ENCODE measurements around the gene MAP2K3. TPM values are rescaled to one million over a fixed set of nuclear protein-coding genes. Genes with fewer than 3 reads are reported as not detected.
A peak's percentile ranks its signal among the peaks of the same experiment; 100 is the strongest.

The MAP2K3 gene
- total RNA-seq, result 10 to 100 TPM in 8 of 9 donors, 1 to 10 TPM in 1; 6.4 to 64.8 (median 28.5) TPM
- polyA plus RNA-seq, result 10 to 100 TPM; 19.2 to 64.4 (median 37.4) TPM
- long read RNA-seq, donor 1, partial matches to known transcripts, result 0 of 4 reads
- long read RNA-seq, donor 1, other reads (novel, unspliced or antisense), result 0 of 4 reads
- long read RNA-seq, donor 2, partial matches to known transcripts, result 0 of 2 reads
- long read RNA-seq, donor 2, other reads (novel, unspliced or antisense), result 0 of 2 reads
- long read RNA-seq, donor 3, partial matches to known transcripts, result 0 of 5 reads
- long read RNA-seq, donor 3, other reads (novel, unspliced or antisense), result 0 of 5 reads
- long read RNA-seq, donor 4, transcript MAP2K3-202 (12 exons, 2,303 nt), result major isoform, 13 of 19 reads
- long read RNA-seq, donor 4, partial matches to known transcripts, result 0 of 19 reads
- long read RNA-seq, donor 4, other reads (novel, unspliced or antisense), result 6 of 19 reads
- long read RNA-seq, donor 5, transcript MAP2K3-204 (13 exons, 2,401 nt), result minor isoform, 11 of 173 reads
- long read RNA-seq, donor 5, transcript MAP2K3-202 (12 exons, 2,303 nt), result major isoform, 132 of 173 reads
- long read RNA-seq, donor 5, partial matches to known transcripts, result 4 of 173 reads
- long read RNA-seq, donor 5, other reads (novel, unspliced or antisense), result 25 of 173 reads
- long read RNA-seq, donor 6, transcript MAP2K3-202 (12 exons, 2,303 nt), result major isoform, 11 of 15 reads
- long read RNA-seq, donor 6, partial matches to known transcripts, result 0 of 15 reads
- long read RNA-seq, donor 6, other reads (novel, unspliced or antisense), result 3 of 15 reads
- long read RNA-seq, donor 7, partial matches to known transcripts, result 0 of 3 reads
- long read RNA-seq, donor 7, other reads (novel, unspliced or antisense), result 0 of 3 reads
- long read RNA-seq, donor 8, partial matches to known transcripts, result 0 of 6 reads
- long read RNA-seq, donor 8, other reads (novel, unspliced or antisense), result 0 of 6 reads
- long read RNA-seq, donor 9, partial matches to known transcripts, result 0 of 4 reads
- long read RNA-seq, donor 9, other reads (novel, unspliced or antisense), result 0 of 4 reads
- long read RNA-seq, donor 10, partial matches to known transcripts, result 0 of 1 reads
- long read RNA-seq, donor 10, other reads (novel, unspliced or antisense), result 0 of 1 reads

DNA sequence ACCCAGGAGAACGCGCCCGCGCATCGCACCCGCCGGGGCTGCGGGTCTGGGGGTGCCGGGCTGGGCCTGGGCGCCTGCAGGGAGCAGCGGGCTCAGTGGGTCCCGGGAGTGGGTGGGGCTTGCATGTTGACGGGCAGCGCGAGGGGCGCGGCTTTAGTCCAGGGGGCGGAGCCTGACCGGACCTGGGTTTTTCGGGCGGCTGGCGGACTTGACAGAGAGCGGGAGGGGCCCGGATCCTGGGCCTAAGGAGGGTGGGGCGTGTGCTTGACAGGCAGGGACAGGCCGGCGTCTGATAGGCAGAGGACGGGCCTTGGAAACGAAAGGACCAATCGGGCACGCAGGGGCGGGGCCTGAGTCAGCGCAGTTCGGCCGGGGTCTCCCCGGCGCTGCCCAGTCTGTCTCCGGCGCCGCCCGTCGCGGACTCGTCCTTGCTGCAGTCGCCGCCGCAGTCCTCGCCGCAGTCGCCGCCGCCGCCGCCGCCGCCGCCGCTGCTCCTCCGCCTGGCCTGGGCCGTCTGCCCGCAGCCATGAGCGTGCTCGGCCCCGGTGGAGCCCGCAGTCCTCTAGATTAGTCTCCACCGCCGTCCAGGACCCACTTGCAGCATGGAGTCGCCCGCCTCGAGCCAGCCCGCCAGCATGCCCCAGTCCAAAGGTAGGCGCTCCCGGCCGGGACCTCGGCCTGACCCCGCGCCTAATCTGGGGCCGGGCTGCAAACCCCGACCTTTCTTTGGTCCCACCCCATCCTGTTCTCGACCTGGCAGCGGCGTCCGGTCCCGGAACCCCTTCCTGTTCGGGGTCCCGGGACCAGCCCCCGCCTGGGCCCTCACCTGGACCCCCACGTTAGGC lies at the start of gene MAP2K3:
MAP2K3 (plus strand) TSS at position 393 of the 845 bp plus-strand sequence; CDS start at position 603, 210 bp downstream.
- WGBS, 4 donors, result 0 to 3% (median 1%) methylated on average over 8 to 88 of the region's 88 CpGs
- Histone ChIP-seq H3K9me3 (replicated peaks in 1 of 3) (no peaks in the 10 kb centered on the region), H3K4me1 (replicated peaks in 1 of 2) (peaks cover 42 to 52% of the 10 kb centered on the region in 2 donors), H3K36me3 (replicated peaks in 1 of 2) (no peaks in the 10 kb centered on the region), H3K27me3 (no peaks in the 10 kb centered on the region), H3K27ac (peak within 1 kb of the TSS; percentile 76 to 99 (median 90)), H3K4me3 (peak within 1 kb of the TSS; percentile 21 to 92 (median 80))
- peak; percentile 98 to 99 for TF ChIP-seq POLR2A (IDR thresholded peaks at IDR 0.05)
- TF ChIP-seq, protein P1, sequence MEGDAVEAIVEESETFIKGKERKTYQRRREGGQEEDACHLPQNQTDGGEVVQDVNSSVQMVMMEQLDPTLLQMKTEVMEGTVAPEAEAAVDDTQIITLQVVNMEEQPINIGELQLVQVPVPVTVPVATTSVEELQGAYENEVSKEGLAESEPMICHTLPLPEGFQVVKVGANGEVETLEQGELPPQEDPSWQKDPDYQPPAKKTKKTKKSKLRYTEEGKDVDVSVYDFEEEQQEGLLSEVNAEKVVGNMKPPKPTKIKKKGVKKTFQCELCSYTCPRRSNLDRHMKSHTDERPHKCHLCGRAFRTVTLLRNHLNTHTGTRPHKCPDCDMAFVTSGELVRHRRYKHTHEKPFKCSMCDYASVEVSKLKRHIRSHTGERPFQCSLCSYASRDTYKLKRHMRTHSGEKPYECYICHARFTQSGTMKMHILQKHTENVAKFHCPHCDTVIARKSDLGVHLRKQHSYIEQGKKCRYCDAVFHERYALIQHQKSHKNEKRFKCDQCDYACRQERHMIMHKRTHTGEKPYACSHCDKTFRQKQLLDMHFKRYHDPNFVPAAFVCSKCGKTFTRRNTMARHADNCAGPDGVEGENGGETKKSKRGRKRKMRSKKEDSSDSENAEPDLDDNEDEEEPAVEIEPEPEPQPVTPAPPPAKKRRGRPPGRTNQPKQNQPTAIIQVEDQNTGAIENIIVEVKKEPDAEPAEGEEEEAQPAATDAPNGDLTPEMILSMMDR (IDR thresholded peaks at IDR 0.05), result no peak
- intact Hi-C loops (cut with DNase I), result no loop called here
- DNase-seq, result peak; percentile 99 to 100 (median 100)

DNA sequence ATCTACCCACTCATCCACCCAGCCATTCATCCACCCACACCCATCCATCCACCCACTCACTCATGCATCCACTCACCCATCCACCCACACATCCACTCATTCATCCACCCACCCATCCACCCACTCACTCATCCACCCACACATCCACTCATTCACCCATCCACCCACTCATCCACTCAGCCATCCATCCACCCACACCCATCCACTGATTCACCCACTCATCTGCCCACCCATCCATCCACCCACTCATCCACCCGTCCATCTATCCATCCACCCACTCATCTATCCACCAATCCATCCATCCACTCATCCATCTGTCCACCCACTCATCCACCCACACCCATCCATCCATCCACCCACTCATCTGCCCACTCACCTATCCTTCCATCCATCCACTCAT lies 48.6 kb upstream of the MAP2K3 start:
- no peak for DNase-seq
- 74 to 85% (median 76%) methylated on average over 1 of the region's 1 CpG for WGBS, 4 donors
- H3K9me3 ChIP-seq (replicated peaks in 1 of 3), result no peaks in the 10 kb centered on the region
- no peaks in the 10 kb centered on the region for H3K36me3 ChIP-seq (replicated peaks in 1 of 2)
- H3K4me3 ChIP-seq, result no peak overlapping the region
- TF ChIP-seq, protein P1 (IDR thresholded peaks at IDR 0.05), result no peak
- no peak for TF ChIP-seq POLR2A (IDR thresholded peaks at IDR 0.05)
- intact Hi-C loops (cut with DNase I), result no loop called here
- H3K4me1 ChIP-seq (replicated peaks in 1 of 2), result no peaks in the 10 kb centered on the region
- H3K27me3 ChIP-seq, result no peaks in the 10 kb centered on the region
- no peak overlapping the region for H3K27ac ChIP-seq

DNA sequence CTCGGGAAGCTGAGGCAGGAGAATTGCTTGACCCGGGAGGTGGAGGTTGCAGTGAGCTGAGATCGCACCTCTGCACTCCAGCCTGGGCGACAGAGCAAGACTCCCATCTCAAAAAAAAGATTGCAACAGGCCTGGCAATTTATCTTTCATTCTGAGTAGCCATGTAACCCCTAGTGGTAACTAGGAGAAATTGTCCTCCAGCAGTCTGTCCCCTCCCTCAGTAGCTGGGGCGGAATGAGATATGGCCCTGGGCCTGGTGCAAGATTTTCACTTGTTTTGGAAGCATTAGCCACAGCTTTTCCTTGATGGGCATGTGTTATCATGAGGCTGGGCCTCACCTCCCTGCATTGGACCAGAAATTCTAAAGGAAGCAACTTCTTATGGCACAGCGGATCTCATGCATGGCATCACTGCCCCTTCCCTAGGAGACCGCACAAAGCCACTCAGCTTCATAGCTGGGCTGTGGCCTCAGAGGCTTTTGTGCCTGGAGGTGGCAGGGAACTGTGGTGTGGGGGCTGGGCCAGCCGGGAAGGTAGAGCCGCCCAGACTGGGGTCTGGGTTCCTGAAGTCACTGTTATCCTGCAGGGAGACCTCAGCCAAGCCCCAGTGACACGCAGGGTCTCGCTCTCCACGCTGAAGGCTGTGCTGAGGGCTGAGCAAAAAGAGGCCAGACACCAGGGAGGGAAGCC lies 44.7 kb upstream of the MAP2K3 start:
- TF ChIP-seq, protein P1 (IDR thresholded peaks at IDR 0.05), result peak; percentile 31 to 49 (median 43)
- TF ChIP-seq POLR2A (IDR thresholded peaks at IDR 0.05), result no peak
- Histone ChIP-seq H3K36me3 (replicated peaks in 1 of 2) (no peaks in the 10 kb centered on the region), H3K27me3 (no peaks in the 10 kb centered on the region), H3K27ac (no peak overlapping the region), H3K9me3 (replicated peaks in 1 of 3) (no peaks in the 10 kb centered on the region), H3K4me1 (replicated peaks in 1 of 2) (no peaks in the 10 kb centered on the region), H3K4me3 (no peak overlapping the region)
- intact Hi-C loops (cut with DNase I), result loop anchor here (10.0 kb wide), 1 partner anchor 115 kb away; the partner anchor contains the start of gene DHRS7B (in 2 of the 2)
- 69 to 76% (median 73%) methylated on average over 9 to 12 of the region's 12 CpGs for WGBS, 4 donors
- peak in 1 of 7 donors; percentile 24 for DNase-seq

Data from adrenal gland (tissue), 19 donors.